ENCODE measurements around the gene RALGPS1.

DNA sequence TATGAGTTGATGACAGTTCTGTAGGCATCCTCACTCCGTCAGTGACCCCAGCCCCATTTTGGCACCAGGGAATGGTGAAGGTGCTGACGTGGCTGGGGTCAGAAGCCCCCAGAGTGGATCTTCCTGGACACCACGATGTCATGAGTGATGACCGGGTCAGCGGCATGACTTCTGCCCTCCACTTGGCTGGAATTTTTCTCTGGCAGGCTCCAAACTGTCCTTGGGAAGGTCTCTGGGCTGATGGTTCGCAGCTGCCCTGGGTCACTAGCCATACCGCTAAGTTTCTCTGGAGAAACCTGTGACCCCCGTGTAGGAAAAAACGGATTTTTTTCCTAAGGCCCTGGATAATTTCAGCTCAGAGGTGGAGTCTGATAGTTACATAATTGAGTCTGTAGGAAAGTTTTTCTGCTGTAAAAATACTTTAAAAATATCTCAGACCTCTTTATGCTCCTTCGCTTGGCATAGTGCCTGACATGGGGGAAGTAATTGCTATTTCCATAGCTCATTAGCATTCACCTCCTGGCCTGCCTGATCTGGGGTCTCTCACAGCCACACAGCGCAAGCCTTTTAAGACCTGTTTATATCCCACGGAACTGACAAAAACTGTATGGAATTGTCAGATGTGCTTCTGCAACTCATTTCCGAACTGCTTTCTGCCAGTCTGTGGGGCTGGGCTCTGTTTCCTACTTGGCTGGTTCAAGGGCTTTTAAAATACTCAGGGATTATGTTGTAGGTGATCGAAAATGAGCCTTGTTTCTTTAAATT is 138.7 kb downstream of the RALGPS1 start:
- TF ChIP-seq CTCF (IDR thresholded peaks at IDR 0.05): no peak
- TF ChIP-seq EZH2 (IDR thresholded peaks at IDR 0.05): no peak
- TF ChIP-seq EZH2phosphoT487 (IDR thresholded peaks at IDR 0.05): no peak
